K562 (cell line): ENCODE data around the gene PIK3CA. TPM values are rescaled to one million over a fixed set of nuclear protein-coding genes. Genes with fewer than 3 reads are reported as not detected.

Experiments
- ATF6 ChIP-seq: sonication (generic); formaldehyde crosslinking; IDR thresholded peaks from 2 replicates; pipeline ENCODE4 v1.4.0; 2020; ENCODE audit warnings: mild to moderate bottlenecking, missing genetic modification reagents
- CBFA2T2 ChIP-seq: fragments of 450-650 bp; conservative IDR thresholded peaks from 2 replicates; pipeline ENCODE4 v1.6.1; 2017; ENCODE audit warnings: mild to moderate bottlenecking
- CBFA2T3 ChIP-seq: fragments of 450-650 bp; IDR thresholded peaks from 2 replicates; pipeline ENCODE4 v1.6.1; 2017
- CBX1 ChIP-seq: sonication (generic); IDR thresholded peaks from 2 replicates; pipeline ENCODE4 v1.6.1; 2016; ENCODE audit warnings: antibody characterized with exemption, low read depth, mild to moderate bottlenecking
- CHD1 ChIP-seq: fragments of 200-600 bp; sonication (generic); IDR thresholded peaks from one replicate; pipeline ENCODE4 v1.6.1; 2012; ENCODE audit warnings: mild to moderate bottlenecking, moderate library complexity, low read length, inconsistent platforms
- CXXC5 ChIP-seq: fragments of 250-450 bp; sonication (Bioruptor Pico); IDR thresholded peaks from 2 replicates; pipeline ENCODE4 v1.8.0; 2022; ENCODE audit warnings: inconsistent platforms, mild to moderate bottlenecking, moderate library complexity
- EWSR1 ChIP-seq: fragments of 450-650 bp; IDR thresholded peaks from 2 replicates; pipeline ENCODE4 v1.6.1; 2018; ENCODE audit warnings: borderline replicate concordance, mild to moderate bottlenecking, low read depth, moderate library complexity; ENCODE audit not compliant: partially characterized antibody
- FUS ChIP-seq: fragments of 200-400 bp; formaldehyde crosslinking; optimal IDR thresholded peaks from 2 replicates; pipeline ENCODE3; 2017; ENCODE audit warnings: low read depth, low read length
- MAX ChIP-seq: sonication (generic); formaldehyde crosslinking; IDR thresholded peaks from 2 replicates; pipeline ENCODE4 v1.9.0; 2022; ENCODE audit warnings: mild to moderate bottlenecking, missing genetic modification reagents
- MBD1 ChIP-seq: fragments of 250-450 bp; sonication (Bioruptor Pico); IDR thresholded peaks from 2 replicates; pipeline ENCODE4 v1.8.0; 2022; ENCODE audit warnings: inconsistent platforms
- NRF1 ChIP-seq, 2 experiments: fragments of 450-650 bp; IDR thresholded peaks in 1 of 2; conservative IDR thresholded peaks in 1 of 2; 2 replicates each; pipeline ENCODE4 v1.6.1; 2014; ENCODE audit warnings: mild to moderate bottlenecking in 2 of 2
- SIX5 ChIP-seq, 2 experiments: IDR thresholded peaks; 2 replicates each; pipeline ENCODE4 v1.6.1; 2011; ENCODE audit warnings: low read length in 2 of 2, borderline replicate concordance in 1 of 2, low read depth in 1 of 2, mild to moderate bottlenecking in 1 of 2, moderate library complexity in 1 of 2; ENCODE audit not compliant: insufficient read depth in 1 of 2
- SMARCE1 ChIP-seq: fragments of 450-650 bp; IDR thresholded peaks from 2 replicates; pipeline ENCODE4 v1.7.1; 2016; ENCODE audit warnings: mild to moderate bottlenecking
- SMC3 ChIP-seq: conservative IDR thresholded peaks from 2 replicates; pipeline ENCODE4 v1.6.1; 2011; ENCODE audit warnings: low read depth, low read length, improper control_type of control experiment; ENCODE audit not compliant: insufficient read depth
- TAL1 ChIP-seq: fragments of 450-650 bp; IDR thresholded peaks from 2 replicates; pipeline ENCODE4 v1.6.1; 2016; ENCODE audit warnings: mild to moderate bottlenecking
- ZNF124 ChIP-seq: sonication (generic); formaldehyde crosslinking; IDR thresholded peaks from 2 replicates; pipeline ENCODE4 v1.8.1; 2022; ENCODE audit warnings: missing genetic modification reagents
- ZNF41 ChIP-seq: fragments of 250-450 bp; sonication (Bioruptor Pico); conservative IDR thresholded peaks from 2 replicates; pipeline ENCODE4 v1.4.0; 2020; ENCODE audit warnings: mild to moderate bottlenecking
- ZNF449 ChIP-seq: fragments of 250-450 bp; sonication (Bioruptor Pico); IDR thresholded peaks from 2 replicates; pipeline ENCODE4 v1.8.0; 2022; ENCODE audit warnings: moderate library complexity, mild to moderate bottlenecking, inconsistent platforms
- polyA plus RNA-seq, 8 experiments: library from polyadenylated mRNA; depleted of rRNA in 4 of 8; stranded (reverse) in 5 of 8; unstranded in 3 of 8; fragments of >200 nt; fragmentation: Nextera tagmentation in 2 of 8; fragmentation: Illumina TruSeq in 1 of 8; extraction: Ambion mirVana in 2 of 8; extraction: Trizol in 1 of 8; gene quantifications; 2 replicates each; pipeline versions ENCODE4 v1.2.1 to v1.2.3, GENCODE V29; 2011 to 2014; ENCODE audit warnings: inconsistent platforms in 1 of 8, missing spikeins in 1 of 8
- total RNA-seq, 7 experiments: library from RNA; depleted of rRNA in 6 of 7; stranded (reverse); fragments of >200 nt in 6 of 7; fragmentation: Illumina TruSeq in 2 of 7; extraction: Trizol in 2 of 7; gene quantifications; 2 replicates each; pipeline versions ENCODE4 v1.2.1 to v1.2.3, GENCODE V29; 2011 to 2021; ENCODE audit warnings: low replicate concordance in 1 of 7
- TF ChIP-seq, protein P1 (sequence below): fragments of 450-650 bp; IDR thresholded peaks from 2 replicates; pipeline ENCODE4 v1.6.1; 2017; ENCODE audit warnings: antibody characterized with exemption, mild to moderate bottlenecking

Gene PIK3CA
- total and polyA plus RNA-seq, 9 of the 15 experiments (the other 6 are each of a cell fraction or from before 2014, with no cell fraction given) = 3.8 to 19.4 (median 10.8) TPM

DNA sequence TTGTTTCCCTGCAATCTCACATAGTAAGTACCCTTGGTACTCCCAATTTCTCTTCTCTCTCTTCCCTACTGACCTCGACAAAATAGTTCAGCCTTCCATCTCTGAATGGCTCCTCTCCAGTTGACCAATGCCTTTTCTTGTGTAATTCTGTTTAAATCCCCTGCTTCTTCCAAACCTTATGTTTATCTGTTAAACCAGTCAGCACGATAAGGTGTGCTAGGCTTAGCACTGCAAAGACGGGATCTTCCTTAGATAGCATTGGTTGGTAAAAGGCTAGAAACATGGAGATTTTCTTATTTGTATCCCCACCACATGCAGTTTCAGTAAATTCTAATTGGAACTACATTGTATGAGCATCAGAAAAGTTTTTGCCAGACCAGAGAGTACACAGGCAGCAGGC lies 128.6 kb downstream of the PIK3CA start (continued):
- TF ChIP-seq ZNF41 (CRISPR knock-in tag) (no peak), EWSR1 (no peak), ZNF124 (CRISPR knock-in tag) (no peak), FUS (no peak), TAL1 (peak; percentile 23; the same call in 1 of the 2 replicates), SIX5 (IDR thresholded peaks at IDR 0.05; ENCODE audit: borderline replicate concordance in 1 of 2, insufficient read depth in 1 of 2, low read depth in 1 of 2, low read length in 2 of 2) (no peak), ATF6 (CRISPR knock-in tag) (no peak), CBFA2T2 (0 out of 2 replicates have a peak, but pooled peaks have one; percentile 2), CBX1 (no peak), NRF1 (conservative IDR thresholded peaks at IDR 0.05 in 1 of 2, IDR thresholded peaks at IDR 0.05 in 1 of 2) (no peak), MBD1 (CRISPR knock-in tag) (peak; percentile 33; the same call in 1 of the 2 replicates), MAX (CRISPR knock-in tag) (no peak), SMARCE1 (peak; percentile 24; the same call in 1 of the 2 replicates), CBFA2T3 (peak; percentile 33), SMC3 (no peak), CHD1 (no peak), CXXC5 (CRISPR knock-in tag) (peak; percentile 47), ZNF449 (CRISPR knock-in tag) (no peak)
- TF ChIP-seq, protein P1, sequence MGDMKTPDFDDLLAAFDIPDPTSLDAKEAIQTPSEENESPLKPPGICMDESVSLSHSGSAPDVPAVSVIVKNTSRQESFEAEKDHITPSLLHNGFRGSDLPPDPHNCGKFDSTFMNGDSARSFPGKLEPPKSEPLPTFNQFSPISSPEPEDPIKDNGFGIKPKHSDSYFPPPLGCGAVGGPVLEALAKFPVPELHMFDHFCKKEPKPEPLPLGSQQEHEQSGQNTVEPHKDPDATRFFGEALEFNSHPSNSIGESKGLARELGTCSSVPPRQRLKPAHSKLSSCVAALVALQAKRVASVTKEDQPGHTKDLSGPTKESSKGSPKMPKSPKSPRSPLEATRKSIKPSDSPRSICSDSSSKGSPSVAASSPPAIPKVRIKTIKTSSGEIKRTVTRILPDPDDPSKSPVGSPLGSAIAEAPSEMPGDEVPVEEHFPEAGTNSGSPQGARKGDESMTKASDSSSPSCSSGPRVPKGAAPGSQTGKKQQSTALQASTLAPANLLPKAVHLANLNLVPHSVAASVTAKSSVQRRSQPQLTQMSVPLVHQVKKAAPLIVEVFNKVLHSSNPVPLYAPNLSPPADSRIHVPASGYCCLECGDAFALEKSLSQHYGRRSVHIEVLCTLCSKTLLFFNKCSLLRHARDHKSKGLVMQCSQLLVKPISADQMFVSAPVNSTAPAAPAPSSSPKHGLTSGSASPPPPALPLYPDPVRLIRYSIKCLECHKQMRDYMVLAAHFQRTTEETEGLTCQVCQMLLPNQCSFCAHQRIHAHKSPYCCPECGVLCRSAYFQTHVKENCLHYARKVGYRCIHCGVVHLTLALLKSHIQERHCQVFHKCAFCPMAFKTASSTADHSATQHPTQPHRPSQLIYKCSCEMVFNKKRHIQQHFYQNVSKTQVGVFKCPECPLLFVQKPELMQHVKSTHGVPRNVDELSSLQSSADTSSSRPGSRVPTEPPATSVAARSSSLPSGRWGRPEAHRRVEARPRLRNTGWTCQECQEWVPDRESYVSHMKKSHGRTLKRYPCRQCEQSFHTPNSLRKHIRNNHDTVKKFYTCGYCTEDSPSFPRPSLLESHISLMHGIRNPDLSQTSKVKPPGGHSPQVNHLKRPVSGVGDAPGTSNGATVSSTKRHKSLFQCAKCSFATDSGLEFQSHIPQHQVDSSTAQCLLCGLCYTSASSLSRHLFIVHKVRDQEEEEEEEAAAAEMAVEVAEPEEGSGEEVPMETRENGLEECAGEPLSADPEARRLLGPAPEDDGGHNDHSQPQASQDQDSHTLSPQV = 0 out of 2 replicates have a peak, but pooled peaks have one; percentile 27
